Thymus (tissue), 11 donors: ENCODE measurements around the gene SLC27A6. TPM values are rescaled to one million over a fixed set of nuclear protein-coding genes. Genes with fewer than 3 reads are reported as not detected.

Source experiments
- DNase-seq, 9 donors: peaks; one replicate each; pipeline ENCODE4 v3.0.0-alpha.2; 2013; ENCODE audit warnings: low spot score in 9 of 9, low read depth in 6 of 9, missing footprints in 1 of 9
- H3K27ac ChIP-seq, 2 donors: one replicate each; pipeline ENCODE4 v1.5.1; 2013; ENCODE audit warnings: control low read depth in 1 of 2, low read depth in 1 of 2, low read length in 1 of 2, mild to moderate bottlenecking in 1 of 2, moderate library complexity in 1 of 2
- H3K27me3 ChIP-seq, 2 donors: one replicate each; pipeline ENCODE4 v1.5.1; 2013; ENCODE audit warnings: low read length in 1 of 2; ENCODE audit not compliant: control insufficient read depth in 2 of 2, insufficient read depth in 1 of 2
- H3K36me3 ChIP-seq, 2 donors: one replicate each; pipeline ENCODE4 v1.5.1; 2013; ENCODE audit warnings: low read length in 1 of 2, mild to moderate bottlenecking in 1 of 2, moderate library complexity in 1 of 2; ENCODE audit not compliant: control insufficient read depth in 2 of 2, insufficient read depth in 2 of 2
- H3K4me1 ChIP-seq, 2 donors: one replicate each; pipeline ENCODE4 v1.5.1; 2013; ENCODE audit warnings: low read length in 2 of 2; ENCODE audit not compliant: control insufficient read depth in 2 of 2, insufficient read depth in 2 of 2
- H3K4me3 ChIP-seq, 2 donors: one replicate each; pipeline ENCODE4 v1.5.1; 2013; ENCODE audit warnings: low read length in 2 of 2, control low read depth in 1 of 2, mild to moderate bottlenecking in 1 of 2
- H3K9me3 ChIP-seq, 2 donors: one replicate each; pipeline ENCODE4 v1.5.1; 2013; ENCODE audit warnings: low read length in 1 of 2, mild to moderate bottlenecking in 1 of 2; ENCODE audit not compliant: control insufficient read depth in 2 of 2, insufficient read depth in 1 of 2
- WGBS: extraction: QIAGEN DNeasy Blood & Tissue Kit; methylation state at CpG from one replicate; pipeline ENCODE4 v1.1.7; 2013; 5-methylcytosine and 5-hydroxymethylcytosine counted together
- polyA plus RNA-seq: library from polyadenylated mRNA; stranded (reverse); fragments of 200-250 nt; gene quantifications from one replicate; pipeline ENCODE4 v1.2.3, GENCODE V29; 2013
- total RNA-seq: library from RNA; stranded (reverse); fragments of 120-200 nt; gene quantifications from one replicate; pipeline ENCODE4 v1.2.4, GENCODE V29; 2013
- donor health status: healthy.

SLC27A6 gene
- total and polyA plus RNA-seq, 2 donors, result 4.7 to 16.3 TPM

DNA sequence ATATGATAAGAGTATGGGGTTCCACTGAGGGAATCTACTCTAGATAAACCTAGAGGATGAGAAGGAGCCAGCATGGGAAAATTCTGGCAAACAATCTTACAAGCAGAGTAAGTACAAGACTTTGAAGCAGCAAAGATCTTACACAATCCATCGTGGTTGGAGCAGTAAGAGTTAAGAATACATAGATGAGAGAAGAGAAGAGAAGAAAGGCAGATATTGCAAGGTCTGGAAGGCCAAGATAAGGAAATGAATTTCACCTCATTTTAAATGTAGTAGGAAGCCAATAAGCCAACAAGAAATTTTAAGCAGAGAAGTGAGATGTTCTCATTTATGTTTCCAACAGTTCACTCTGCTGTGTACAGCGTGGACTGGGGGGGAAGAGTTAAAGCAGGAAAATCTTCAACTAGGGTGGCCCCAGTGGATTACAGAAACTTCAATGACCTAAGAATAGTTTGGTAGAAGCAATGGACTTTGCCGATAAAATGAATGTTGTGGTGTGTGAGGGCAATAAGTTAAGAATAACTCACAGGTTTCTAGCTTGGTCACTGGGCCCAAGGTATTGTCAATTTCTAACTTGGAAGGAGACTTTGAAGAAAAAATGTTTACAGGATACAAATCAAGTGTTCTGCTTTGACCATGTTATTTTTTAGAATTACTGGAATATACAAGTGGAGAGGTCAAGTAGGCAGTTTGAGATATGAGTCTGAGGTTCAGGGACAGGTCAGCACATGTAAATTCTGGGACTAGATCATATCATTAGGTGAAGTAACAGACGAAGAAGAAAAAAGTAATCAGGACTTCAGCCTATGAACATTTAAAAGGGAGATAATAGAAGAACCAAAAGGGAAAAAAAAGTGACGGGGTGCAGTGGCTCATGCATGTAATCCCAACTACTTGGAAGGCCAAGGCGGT, 117.2 kb downstream of the SLC27A6 start:
- no peaks in the 10 kb centered on the region for H3K27me3 ChIP-seq
- H3K27ac ChIP-seq, result no peak overlapping the region
- H3K9me3 ChIP-seq, result no peaks in the 10 kb centered on the region
- H3K4me3 ChIP-seq, result no peak overlapping the region
- no peak for DNase-seq
- H3K4me1 ChIP-seq, result no peaks in the 10 kb centered on the region
- no peaks in the 10 kb centered on the region for H3K36me3 ChIP-seq
- WGBS, result 86% methylated on average over 6 of the region's 6 CpGs

Other genes with a start within 250 kb of the SLC27A6 start
- 21.5 TPM for gene ISOC1, start 129.3 kb downstream of the SLC27A6 start, total RNA-seq
- 29.0 TPM for gene ISOC1, start 129.3 kb downstream of the SLC27A6 start, polyA plus RNA-seq